Measurements from ENCODE around the gene TSPO2. TPM values are rescaled to one million over a fixed set of nuclear protein-coding genes. Genes with fewer than 3 reads are reported as not detected.

The TSPO2 gene
- total and polyA plus RNA-seq, 2 of the 4 experiments (the other 2 are of a cell fraction) = not detected

DNA sequence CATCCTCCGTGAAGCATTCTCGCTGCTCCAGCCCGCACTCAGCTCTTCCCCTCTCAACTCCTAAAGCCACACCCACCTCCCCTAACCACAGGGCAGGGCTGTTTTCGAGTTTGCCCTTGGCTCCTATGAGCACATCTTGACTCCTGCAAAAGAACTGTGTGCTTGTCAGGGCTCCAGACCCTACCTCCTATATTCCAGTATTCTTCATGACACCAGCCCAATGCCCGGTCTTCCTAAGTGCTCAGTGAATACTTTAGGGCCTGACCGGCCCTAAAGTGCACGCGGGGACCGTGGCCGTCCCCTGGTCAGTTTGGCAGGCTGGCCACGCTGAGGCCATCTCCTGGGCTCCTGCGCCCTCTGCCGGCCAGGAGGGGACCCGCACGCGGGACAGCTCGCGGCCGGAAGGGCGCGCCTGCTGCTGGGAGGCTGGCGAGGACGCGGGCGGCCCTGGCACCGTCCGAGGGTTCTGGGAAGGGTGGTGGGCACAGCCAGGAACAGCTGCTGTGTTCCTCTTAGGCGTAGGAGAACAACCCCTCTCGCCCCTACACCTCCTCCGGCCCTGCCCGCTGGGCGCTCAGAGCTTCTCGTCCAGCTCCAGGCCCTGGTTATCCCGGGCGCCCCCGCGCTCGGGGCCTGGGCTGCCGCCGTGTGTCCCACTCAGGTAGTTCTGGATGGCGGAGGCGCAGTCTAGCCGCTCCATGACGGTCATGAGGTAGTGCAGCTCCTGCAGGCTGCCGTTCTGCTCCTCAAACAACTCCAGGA, 14.3 kb upstream of the TSPO2 start (continued):
- TF ChIP-seq USF2 (IDR thresholded peaks at IDR 0.05; ENCODE audit: low read depth, low read length) (no peak), RFX5 (IDR thresholded peaks at IDR 0.05; ENCODE audit: low read depth, low read length) (no peak), SMC3 (IDR thresholded peaks at IDR 0.05; ENCODE audit: low read depth, low read length) (peak; percentile 92)
